NCI-H748 treated with DMSO at 0.1 percent for 48 hours (cell line): ENCODE measurements around the gene TXNL4A.

Experiments
- DNase-seq: peaks from one replicate; lab custom pipeline; 2025; lab: John Stamatoyannopoulos, UW

Gene TXNL4A

GRCh38 chr18:79948719-79949411 lies 39.5 kb downstream of the TXNL4A start:
- no peak for DNase-seq

GRCh38 chr18:79947881-79948610 lies 40.3 kb downstream of the TXNL4A start:
- no peak for DNase-seq

- no peak for DNase-seq
Observed at GRCh38 chr18:79947054-79947755, 41.2 kb downstream of the TXNL4A start.

DNA sequence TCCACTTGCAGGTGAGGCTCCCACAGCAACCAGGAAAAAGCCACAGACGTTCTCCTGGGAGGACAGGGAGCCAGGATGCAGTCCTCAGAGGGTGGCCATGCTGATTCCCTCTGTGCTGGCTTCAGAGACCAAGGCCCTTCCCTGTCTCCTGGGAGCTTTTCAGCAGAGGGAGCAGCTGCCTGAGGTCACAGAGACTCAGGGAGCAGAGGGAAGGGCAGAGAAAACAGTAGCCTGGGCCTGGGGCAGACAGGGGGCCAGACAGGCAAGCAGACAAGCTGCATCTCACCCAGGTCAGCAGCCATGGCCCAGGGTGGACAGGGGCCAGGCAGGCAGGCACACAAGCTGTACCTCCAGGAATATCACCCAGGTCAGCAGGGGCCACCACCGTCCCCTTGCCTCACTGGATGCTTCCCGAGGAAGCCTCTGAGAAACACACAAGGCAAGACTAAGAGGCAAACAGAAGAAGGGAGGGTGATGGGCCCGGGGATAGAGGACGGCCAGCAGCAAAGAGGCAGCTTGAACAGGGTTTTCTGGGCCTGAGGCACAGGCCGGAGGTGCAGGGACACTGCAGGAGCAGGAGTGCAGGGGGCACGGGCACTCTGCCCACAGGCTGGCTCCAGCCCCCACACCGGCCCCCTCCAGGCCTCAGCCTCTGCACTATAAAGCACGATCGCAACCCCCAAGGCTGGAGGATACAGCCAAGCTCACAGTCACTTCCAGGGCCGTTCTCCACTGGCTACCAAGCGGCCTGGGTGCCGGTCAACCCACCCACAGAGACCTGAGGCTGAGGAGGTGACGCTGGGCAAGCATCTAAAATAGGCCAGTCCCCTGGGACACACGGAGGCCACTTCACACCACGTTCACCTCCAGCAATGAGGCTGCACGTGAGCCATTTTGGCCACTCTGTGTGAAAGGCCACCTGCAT lies 43.0 kb downstream of the TXNL4A start:
- no peak for DNase-seq

- DNase-seq, result no peak
Observed at GRCh38 chr18:79944746-79945117, 43.6 kb downstream of the TXNL4A start.

DNA sequence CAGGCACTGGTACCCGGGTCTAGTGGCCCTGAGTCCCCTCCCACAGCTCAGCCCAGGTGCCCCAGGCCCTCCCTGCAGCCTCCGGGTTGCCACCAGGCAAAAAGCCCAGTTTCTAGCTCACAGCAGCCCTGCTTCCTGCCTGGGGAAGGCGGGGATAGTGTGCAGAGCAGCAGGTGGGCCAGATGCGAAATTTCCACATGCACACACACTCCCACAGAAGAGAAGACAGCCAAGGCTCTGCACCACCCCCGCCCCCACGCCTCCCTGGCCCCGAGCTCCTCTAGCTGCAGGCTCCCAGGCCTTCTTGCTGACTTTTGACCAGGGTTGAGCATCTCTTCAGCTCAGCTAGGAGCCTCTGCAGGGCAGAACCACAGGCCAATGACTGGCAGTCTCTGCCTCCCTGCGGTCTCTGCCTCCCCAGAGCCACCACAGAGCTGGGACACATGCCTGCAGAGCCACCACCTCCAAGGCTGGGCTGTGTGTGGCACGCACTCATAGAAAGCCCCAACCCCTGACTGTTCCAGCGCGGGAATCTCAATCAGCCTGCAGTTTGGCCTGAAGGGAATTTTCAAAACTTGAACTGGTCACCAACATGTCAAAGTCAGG lies 44.1 kb downstream of the TXNL4A start:
- DNase-seq, result no peak

GRCh38 chr18:79943608-79944125 lies 44.7 kb downstream of the TXNL4A start:
- DNase-seq, result no peak

- DNase-seq, result no peak
Observed at GRCh38 chr18:79942786-79943607, 45.4 kb downstream of the TXNL4A start.

DNA sequence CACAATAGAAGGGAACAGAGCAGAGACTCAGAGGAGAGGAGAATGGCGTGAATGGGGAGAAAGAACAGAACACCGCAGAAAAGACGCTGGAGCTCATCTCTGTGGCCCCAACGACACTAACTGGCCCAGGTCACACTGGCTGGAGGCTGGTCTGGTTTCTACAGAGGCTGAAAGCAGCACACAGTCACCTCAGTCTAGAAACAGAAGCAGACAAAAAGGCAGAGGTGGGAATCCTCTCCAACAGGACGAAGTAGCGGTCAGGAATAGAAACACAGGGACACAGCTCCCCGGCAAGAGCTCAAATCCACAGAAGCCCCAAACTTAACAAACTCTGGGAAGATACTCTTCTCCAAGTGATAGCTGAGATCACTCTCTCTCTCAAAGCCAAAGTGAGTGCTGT lies 46.2 kb downstream of the TXNL4A start:
- DNase-seq, result no peak

- no peak for DNase-seq
Observed at GRCh38 chr18:79941473-79942119, 46.8 kb downstream of the TXNL4A start.

GRCh38 chr18:79940814-79941472 lies 47.4 kb downstream of the TXNL4A start:
- no peak for DNase-seq

DNA sequence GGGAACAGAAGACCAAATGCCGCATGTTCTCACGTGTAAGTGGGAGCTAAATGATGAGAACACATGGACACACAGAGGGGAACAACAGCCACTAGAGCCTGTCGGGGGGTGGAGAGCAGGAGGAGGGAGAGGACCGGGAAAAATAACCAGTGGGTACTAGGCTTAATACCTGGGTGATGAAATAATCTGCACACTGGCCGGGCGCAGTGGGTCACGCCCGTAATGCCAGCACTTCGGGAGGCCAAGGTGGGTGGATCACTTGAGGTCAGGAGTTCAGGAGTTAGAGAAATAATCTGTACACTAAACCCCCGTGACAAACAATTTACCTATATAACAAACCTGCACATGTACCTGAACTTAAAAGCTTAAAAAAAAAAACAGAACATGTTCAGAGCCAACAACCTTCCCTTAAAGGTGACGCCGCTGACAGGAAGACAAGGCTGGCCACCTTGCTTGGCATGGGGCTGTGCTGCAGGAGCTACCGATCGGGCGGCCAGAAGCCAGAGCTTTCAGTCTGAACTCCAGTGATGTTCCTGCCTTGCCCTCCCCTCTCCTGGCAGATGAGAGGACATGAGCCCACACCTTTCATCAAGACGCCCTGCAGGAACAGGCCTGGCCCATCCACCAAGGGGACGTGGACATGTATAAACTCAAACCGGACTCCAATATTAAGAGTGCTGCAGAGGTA lies 48.1 kb downstream of the TXNL4A start:
- DNase-seq, result no peak

- no peak for DNase-seq
Observed at GRCh38 chr18:79939096-79939495, 49.3 kb downstream of the TXNL4A start.

- DNase-seq, result no peak
Observed at GRCh38 chr18:79938196-79938595, 50.2 kb downstream of the TXNL4A start.

DNA sequence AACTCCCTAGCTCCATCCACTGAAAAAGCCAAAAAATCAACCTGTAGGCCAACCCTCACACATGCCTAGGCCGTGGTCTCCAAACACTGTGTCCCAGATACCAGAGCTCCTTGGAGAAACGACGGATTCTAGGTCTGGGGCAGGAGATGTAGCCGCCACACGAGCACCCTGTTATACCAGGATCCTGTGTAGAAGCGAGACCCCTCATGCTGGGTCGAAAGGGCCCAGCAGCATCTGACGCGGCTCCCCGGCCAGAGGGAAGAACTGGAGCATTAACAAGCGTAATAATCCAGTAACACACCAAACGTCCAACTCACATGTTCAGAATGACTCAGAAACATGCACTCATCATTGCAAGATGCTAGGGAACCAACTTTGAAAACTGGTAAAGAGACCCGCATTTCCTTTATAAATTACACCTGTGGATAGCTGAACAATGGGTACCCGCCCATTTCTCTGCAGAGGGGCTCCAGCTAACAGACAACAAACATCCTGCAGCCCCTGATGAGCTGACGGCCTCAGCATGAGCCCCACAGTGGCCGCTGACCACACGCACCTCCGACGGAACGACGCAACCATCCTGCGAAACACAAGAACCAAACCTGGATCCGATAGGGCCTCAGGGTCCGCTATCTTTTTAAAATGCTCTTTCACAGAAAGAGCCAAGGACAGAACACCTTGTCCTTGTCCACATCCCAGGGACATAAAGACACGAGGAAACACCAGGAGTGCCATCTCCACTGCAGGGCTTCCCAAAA lies 51.1 kb downstream of the TXNL4A start:
- no peak for DNase-seq

- no peak for DNase-seq
Observed at GRCh38 chr18:79936641-79937040, 51.7 kb downstream of the TXNL4A start.

GRCh38 chr18:79935925-79936324 lies 52.4 kb downstream of the TXNL4A start:
- no peak for DNase-seq

- DNase-seq, result no peak
Observed at GRCh38 chr18:79935499-79935898, 52.9 kb downstream of the TXNL4A start.
